CD4-positive, CD25-positive, alpha-beta regulatory T cell (primary cell): ENCODE data around the gene SCGB1D1. TPM values are rescaled to one million over a fixed set of nuclear protein-coding genes. Genes with fewer than 3 reads are reported as not detected.
"Not testable (repeated sequence)": the region's sequence is repeated elsewhere in the genome, so short reads cannot be mapped to it uniquely, and the experiment has no call there.

Experiments used
- ATAC-seq, 2 donors: fragments of 150-1000 bp; cut with Tn5 transposase; one replicate each; pipeline ENCODE4 v1.10.0; 2021; ENCODE audit warnings: low read depth in 2 of 2, moderate number of reproducible peaks in 2 of 2, moderate library complexity in 1 of 2
- DNase-seq, 3 donors: peaks; one replicate each; pipeline versions ENCODE4 v3.0.0 to v3.0.0-alpha.2; 2012 to 2022; ENCODE audit warnings: mixed read lengths in 1 of 3
- H3K27ac ChIP-seq: one replicate; pipeline ENCODE4 v1.7.0; 2013; ENCODE audit warnings: mild to moderate bottlenecking, low read length; ENCODE audit not compliant: insufficient read depth, poor library complexity, severe bottlenecking
- H3K27me3 ChIP-seq: one replicate; pipeline ENCODE4 v1.7.0; 2013; ENCODE audit warnings: low read length; ENCODE audit not compliant: control insufficient read depth, insufficient read depth
- H3K36me3 ChIP-seq: one replicate; pipeline ENCODE4 v1.7.0; 2013; ENCODE audit warnings: mild to moderate bottlenecking, low read length, moderate library complexity; ENCODE audit not compliant: control insufficient read depth, insufficient read depth
- H3K4me1 ChIP-seq: 2 replicates; pipeline ENCODE4 v1.7.0; 2013; ENCODE audit warnings: mild to moderate bottlenecking, low read length; ENCODE audit not compliant: insufficient read depth, control insufficient read depth, poor library complexity, severe bottlenecking
- H3K4me3 ChIP-seq: one replicate; pipeline ENCODE4 v1.7.0; 2013; ENCODE audit warnings: low read depth, mild to moderate bottlenecking, low read length, moderate library complexity
- H3K9me3 ChIP-seq, 2 experiments: 1 replicate in 1 of 2; 2 replicates in 1 of 2; pipeline ENCODE4 v1.7.0; 2013; ENCODE audit warnings: low read length in 2 of 2, mild to moderate bottlenecking in 1 of 2, moderate library complexity in 1 of 2; ENCODE audit not compliant: control insufficient read depth in 2 of 2
- H3K27ac Mint-ChIP-seq, 3 donors: one replicate each; pipeline ENCODE4 v1.8.0; 2020 to 2022; ENCODE audit warnings: mild to moderate bottlenecking in 3 of 3, mixed read lengths in 3 of 3, moderate library complexity in 2 of 3
- H3K27me3 Mint-ChIP-seq: one replicate; pipeline ENCODE4 v1.8.0; 2022; ENCODE audit warnings: mild to moderate bottlenecking, mixed read lengths
- H3K36me3 Mint-ChIP-seq: one replicate; pipeline ENCODE4 v1.8.0; 2020; ENCODE audit warnings: mixed read lengths
- H3K4me1 Mint-ChIP-seq, 4 donors: one replicate each; pipeline ENCODE4 v1.8.0; 2020 to 2022; ENCODE audit warnings: mixed read lengths in 4 of 4, mild to moderate bottlenecking in 1 of 4
- H3K4me3 Mint-ChIP-seq, 4 donors: one replicate each; pipeline ENCODE4 v1.8.0; 2020 to 2022; ENCODE audit warnings: mild to moderate bottlenecking in 4 of 4, mixed read lengths in 4 of 4, moderate library complexity in 3 of 4
- H3K9me3 Mint-ChIP-seq, 7 donors: one replicate each; pipeline ENCODE4 v1.8.0; 2020 to 2022; ENCODE audit warnings: mixed read lengths in 7 of 7, mild to moderate bottlenecking in 3 of 7, moderate library complexity in 2 of 7
- polyA plus RNA-seq, 4 donors: library from polyadenylated mRNA; unstranded; fragments of 300-500 nt; fragmentation: Illumina TruSeq; gene quantifications; one replicate each; pipeline ENCODE4 v1.2.3, GENCODE V29; 2021
- total RNA-seq: library from RNA; stranded (reverse); gene quantifications from one replicate; pipeline ENCODE4 v1.2.3, GENCODE V29; 2022

The SCGB1D1 gene
- total and polyA plus RNA-seq, 5 donors from 2014 or later: not detected

DNA sequence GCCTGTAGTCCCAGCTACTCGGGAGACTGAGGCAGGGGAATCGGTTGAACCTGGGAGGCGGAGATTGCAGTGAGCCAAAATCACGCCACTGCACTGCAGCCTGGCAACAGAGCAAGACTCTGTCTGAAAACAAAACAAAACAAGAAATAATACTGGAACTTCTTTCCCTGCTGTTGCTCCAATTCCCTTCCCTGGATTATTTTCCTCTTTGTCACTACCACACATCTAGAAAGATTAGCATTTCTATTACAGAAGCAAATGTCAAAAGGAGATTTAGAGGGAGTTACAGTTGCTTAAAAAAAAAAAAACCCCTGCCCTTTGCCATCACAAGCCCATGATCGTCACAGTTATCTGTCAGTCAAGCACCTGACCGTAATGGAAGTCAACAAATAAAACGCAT lies 17.7 kb upstream of the SCGB1D1 start:
- ATAC-seq: no peak
- peaks cover 67% of the 10 kb centered on the region for H3K27me3 Mint-ChIP-seq
- H3K36me3 ChIP-seq: no peaks in the 10 kb centered on the region

DNA sequence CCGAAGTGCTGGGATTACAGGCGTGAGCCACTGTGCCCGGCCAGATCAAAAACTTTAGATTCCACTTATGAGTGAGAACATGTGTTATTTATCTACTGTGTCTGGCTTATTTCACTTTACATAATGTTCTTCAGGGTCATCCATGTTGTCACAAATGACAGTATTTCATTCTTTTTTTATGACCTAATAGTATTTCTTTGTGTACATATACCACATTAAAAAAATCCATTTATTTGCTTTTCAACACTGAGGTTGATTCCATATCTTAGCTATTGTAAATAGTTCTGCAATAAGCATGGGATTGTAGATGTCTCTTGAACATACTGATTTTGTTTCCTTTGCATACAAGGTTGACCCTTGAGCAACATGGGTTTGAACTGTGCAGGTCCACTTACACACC lies 13.2 kb upstream of the SCGB1D1 start:
- H3K36me3 ChIP-seq: no peaks in the 10 kb centered on the region
- no peaks in the 10 kb centered on the region for H3K4me1 Mint-ChIP-seq
- DNase-seq (no peak), ATAC-seq (no peak)
- H3K27me3 Mint-ChIP-seq: peaks cover 43% of the 10 kb centered on the region
- H3K27ac Mint-ChIP-seq: no peak overlapping the region
- H3K4me1 ChIP-seq: no peaks in the 10 kb centered on the region
- no peaks in the 10 kb centered on the region for H3K9me3 Mint-ChIP-seq
- peaks cover 14% of the 10 kb centered on the region for H3K27me3 ChIP-seq
- no peak overlapping the region for H3K4me3 ChIP-seq
- H3K9me3 ChIP-seq: no peaks in the 10 kb centered on the region
- no peak overlapping the region for H3K27ac ChIP-seq
- H3K36me3 Mint-ChIP-seq: no peaks in the 10 kb centered on the region
- H3K4me3 Mint-ChIP-seq: no peak overlapping the region

More for the DNA sequence above, 17.7 kb upstream of the SCGB1D1 start:
- Mint-ChIP-seq H3K4me3 (no peak overlapping the region), H3K9me3 (no peaks in the 10 kb centered on the region), H3K36me3 (no peaks in the 10 kb centered on the region), H3K27ac (no peak overlapping the region), H3K4me1 (peaks cover 0 to 6% (median 5%) of the 10 kb centered on the region in 4 donors)
- Histone ChIP-seq H3K4me1 (no peaks in the 10 kb centered on the region), H3K9me3 (no peaks in the 10 kb centered on the region), H3K27ac (no peak overlapping the region), H3K27me3 (peaks cover 18% of the 10 kb centered on the region), H3K4me3 (no peak overlapping the region)
- no peak for DNase-seq

GRCh38 chr11:62179995-62180394 lies 10.0 kb upstream of the SCGB1D1 start:
- H3K27me3 Mint-ChIP-seq: peaks cover 26% of the 10 kb centered on the region
- no peaks in the 10 kb centered on the region for H3K36me3 ChIP-seq
- ATAC-seq: no peak

DNA sequence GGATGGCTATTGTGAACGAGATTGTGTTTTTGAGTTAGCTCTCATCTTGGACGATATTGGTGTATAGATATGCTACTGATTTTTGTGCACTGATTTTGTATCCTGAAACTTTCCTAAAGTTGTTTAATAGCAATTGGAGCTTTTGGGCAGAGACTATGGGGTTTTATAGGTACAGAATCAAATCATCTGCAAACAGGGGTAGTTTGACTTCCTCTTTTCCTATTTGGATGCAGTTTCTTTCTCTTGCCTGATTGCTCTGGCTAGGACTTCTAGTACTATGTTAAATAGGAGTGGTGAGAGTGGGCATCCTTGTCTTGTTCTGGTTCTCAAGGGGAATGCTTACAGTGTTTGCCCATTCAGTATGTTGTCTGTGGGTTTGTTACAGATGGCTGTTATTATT lies 8.9 kb upstream of the SCGB1D1 start:
- Histone ChIP-seq H3K27me3 (peaks cover 20% of the 10 kb centered on the region), H3K9me3 (no peaks in the 10 kb centered on the region), H3K4me1 (no peaks in the 10 kb centered on the region), H3K4me3 (no peak overlapping the region), H3K36me3 (no peaks in the 10 kb centered on the region), H3K27ac (no peak overlapping the region)
- DNase-seq: no peak
- Mint-ChIP-seq H3K27me3 (peaks cover 27% of the 10 kb centered on the region), H3K9me3 (peaks cover 0 to 3% (median 0%) of the 10 kb centered on the region in 7 donors), H3K4me3 (no peak overlapping the region), H3K4me1 (no peaks in the 10 kb centered on the region), H3K27ac (no peak overlapping the region), H3K36me3 (no peaks in the 10 kb centered on the region)
- no peak for ATAC-seq

More at GRCh38 chr11:62179995-62180394, 10.0 kb upstream of the SCGB1D1 start:
- no peak overlapping the region for H3K27ac ChIP-seq
- no peaks in the 10 kb centered on the region for H3K4me1 Mint-ChIP-seq
- H3K4me1 ChIP-seq: no peaks in the 10 kb centered on the region
- no peak for DNase-seq
- H3K4me3 Mint-ChIP-seq: no peak overlapping the region
- peaks cover 0 to 3% (median 0%) of the 10 kb centered on the region in 7 donors for H3K9me3 Mint-ChIP-seq
- no peaks in the 10 kb centered on the region for H3K9me3 ChIP-seq
- H3K4me3 ChIP-seq: no peak overlapping the region
- H3K27me3 ChIP-seq: peaks cover 20% of the 10 kb centered on the region
- H3K36me3 Mint-ChIP-seq: no peaks in the 10 kb centered on the region
- no peak overlapping the region for H3K27ac Mint-ChIP-seq

- ATAC-seq (no peak), DNase-seq (no peak)
- no peaks in the 10 kb centered on the region for H3K4me1 Mint-ChIP-seq
- H3K4me3 ChIP-seq: no peak overlapping the region
- H3K27me3 ChIP-seq: peaks cover 14% of the 10 kb centered on the region
- no peaks in the 10 kb centered on the region for H3K9me3 ChIP-seq
- no peak overlapping the region for H3K4me3 Mint-ChIP-seq
- H3K9me3 Mint-ChIP-seq: peaks cover 0 to 3% (median 0%) of the 10 kb centered on the region in 7 donors
- H3K36me3 Mint-ChIP-seq: no peaks in the 10 kb centered on the region
- H3K27ac ChIP-seq: no peak overlapping the region
- H3K4me1 ChIP-seq: no peaks in the 10 kb centered on the region
- no peaks in the 10 kb centered on the region for H3K36me3 ChIP-seq
- no peak overlapping the region for H3K27ac Mint-ChIP-seq
- peaks cover 20% of the 10 kb centered on the region for H3K27me3 Mint-ChIP-seq
Observed at GRCh38 chr11:62182147-62182891, 7.7 kb upstream of the SCGB1D1 start.

DNA sequence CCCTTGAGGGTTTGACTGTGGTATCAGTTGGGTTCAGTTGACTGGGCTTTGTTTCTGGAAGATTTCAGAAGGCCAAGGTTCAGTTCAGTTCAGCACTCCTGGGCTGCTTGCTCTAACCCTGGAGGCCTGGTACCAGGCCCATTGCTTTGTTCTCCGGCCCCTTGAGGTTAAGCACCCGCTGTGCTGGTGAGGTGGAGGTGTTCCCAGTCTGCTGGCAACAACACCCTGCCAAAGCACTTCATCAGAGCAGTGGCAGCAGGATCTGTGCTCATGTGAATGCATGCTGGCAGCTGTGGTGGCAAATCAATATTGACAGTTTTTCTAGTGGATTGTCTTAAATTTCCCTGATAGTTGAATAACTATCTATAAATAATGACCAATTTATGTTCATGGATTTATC lies 3.8 kb upstream of the SCGB1D1 start:
- Histone ChIP-seq H3K36me3 (no peaks in the 10 kb centered on the region), H3K27ac (no peak overlapping the region), H3K4me1 (no peaks in the 10 kb centered on the region), H3K4me3 (no peak overlapping the region), H3K9me3 (no peaks in the 10 kb centered on the region), H3K27me3 (peaks cover 14% of the 10 kb centered on the region)
- ATAC-seq (no peak), DNase-seq (no peak)
- Mint-ChIP-seq H3K27ac (no peak overlapping the region), H3K9me3 (peaks cover 0 to 3% (median 0%) of the 10 kb centered on the region in 7 donors), H3K27me3 (peaks cover 27% of the 10 kb centered on the region), H3K4me1 (no peaks in the 10 kb centered on the region), H3K4me3 (no peak overlapping the region), H3K36me3 (no peaks in the 10 kb centered on the region)

GRCh38 chr11:62193952-62194351 lies 3.9 kb downstream of the SCGB1D1 start:
- H3K9me3 Mint-ChIP-seq: peaks cover 0 to 3% (median 0%) of the 10 kb centered on the region in 7 donors
- peaks cover 36% of the 10 kb centered on the region for H3K27me3 Mint-ChIP-seq
- DNase-seq: no peak
- Histone ChIP-seq H3K27me3 (peaks cover 17% of the 10 kb centered on the region), H3K4me1 (no peaks in the 10 kb centered on the region), H3K4me3 (no peak overlapping the region), H3K9me3 (no peaks in the 10 kb centered on the region), H3K27ac (no peak overlapping the region), H3K36me3 (no peaks in the 10 kb centered on the region)
- H3K36me3 Mint-ChIP-seq: no peaks in the 10 kb centered on the region
- no peak overlapping the region for H3K4me3 Mint-ChIP-seq
- no peak for ATAC-seq
- no peaks in the 10 kb centered on the region for H3K4me1 Mint-ChIP-seq
- H3K27ac Mint-ChIP-seq: no peak overlapping the region

DNA sequence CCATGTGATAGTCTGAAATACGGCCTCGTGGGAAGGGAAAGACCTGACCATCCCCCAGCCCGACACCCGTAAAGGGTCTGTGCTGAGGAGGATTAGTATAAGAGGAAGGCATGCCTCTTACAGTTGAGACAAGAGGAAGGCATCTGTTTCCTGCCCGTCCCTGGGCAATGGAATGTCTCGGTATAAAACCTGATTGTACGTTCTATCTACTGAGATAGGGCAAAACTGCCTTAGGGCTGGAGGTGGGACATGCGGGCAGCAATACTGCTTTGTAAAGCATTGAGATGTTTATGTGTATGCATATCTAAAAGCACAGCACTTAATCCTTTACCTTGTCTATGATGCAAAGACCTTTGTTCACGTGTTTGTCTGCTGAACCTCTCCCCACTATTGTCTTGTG lies 5.0 kb downstream of the SCGB1D1 start:
- H3K9me3 Mint-ChIP-seq, H3K4me3 ChIP-seq, H3K4me1 Mint-ChIP-seq, DNase-seq, H3K36me3 ChIP-seq, H3K27ac Mint-ChIP-seq, H3K27ac ChIP-seq, H3K9me3 ChIP-seq, H3K4me3 Mint-ChIP-seq, H3K36me3 Mint-ChIP-seq, H3K4me1 ChIP-seq, ATAC-seq: not testable (repeated sequence)
- peaks cover 11% of the 10 kb centered on the region for H3K27me3 ChIP-seq
- H3K27me3 Mint-ChIP-seq: peaks cover 37% of the 10 kb centered on the region
